HepG2 (cell line): ENCODE data around the gene STIP1. TPM values are rescaled to one million over a fixed set of nuclear protein-coding genes. Genes with fewer than 3 reads are reported as not detected.

Experiments
- DNMT1 ChIP-seq: sonication (generic); formaldehyde crosslinking; IDR thresholded peaks from 2 replicates; pipeline ENCODE4 v1.5.1; 2020; ENCODE audit warnings: mild to moderate bottlenecking, missing genetic modification reagents
- FOXK2 ChIP-seq: fragments of 450-650 bp; IDR thresholded peaks from 2 replicates; pipeline ENCODE4 v1.6.1; 2016
- HNF4A ChIP-seq: sonication (generic); formaldehyde crosslinking; IDR thresholded peaks from 2 replicates; pipeline ENCODE4 v1.4.0; 2020; ENCODE audit warnings: missing genetic modification reagents
- KMT2B ChIP-seq: IDR thresholded peaks from 2 replicates; pipeline ENCODE4 v1.6.1; 2016; ENCODE audit warnings: missing genetic modification reagents, missing compliant biosample characterization
- MED1 ChIP-seq: sonication (generic); formaldehyde crosslinking; IDR thresholded peaks from 2 replicates; pipeline ENCODE4 v1.4.0; 2020; ENCODE audit warnings: missing genetic modification reagents
- RAD51 ChIP-seq: fragments of 450-650 bp; IDR thresholded peaks from 2 replicates; pipeline ENCODE4 v1.6.1; 2016; ENCODE audit warnings: borderline replicate concordance
- RARA ChIP-seq: IDR thresholded peaks from 2 replicates; pipeline ENCODE4 v1.6.1; 2016; ENCODE audit warnings: missing genetic modification reagents, missing compliant biosample characterization
- SIN3B ChIP-seq: fragments of 150-350 bp; IDR thresholded peaks from 2 replicates; pipeline ENCODE4 v1.6.1; 2014; ENCODE audit warnings: low read length
- SRSF1 ChIP-seq: fragments of 200-400 bp; formaldehyde crosslinking; optimal IDR thresholded peaks from 2 replicates; pipeline ENCODE3; 2017; ENCODE audit warnings: mild to moderate bottlenecking, low read depth, low read length, moderate library complexity
- TP53 ChIP-seq: sonication (generic); formaldehyde crosslinking; conservative IDR thresholded peaks from 2 replicates; pipeline ENCODE4 v1.4.0; 2020; ENCODE audit warnings: missing genetic modification reagents
- ZNF326 ChIP-seq: sonication (generic); formaldehyde crosslinking; IDR thresholded peaks from 2 replicates; pipeline ENCODE4 v1.4.0; 2020; ENCODE audit warnings: missing genetic modification reagents, borderline replicate concordance
- ZNF350 ChIP-seq: sonication (generic); formaldehyde crosslinking; IDR thresholded peaks from 2 replicates; pipeline ENCODE4 v1.4.0; 2020; ENCODE audit warnings: mild to moderate bottlenecking, low read depth, missing genetic modification reagents, borderline replicate concordance
- ZNF570 ChIP-seq: sonication (generic); formaldehyde crosslinking; IDR thresholded peaks from 2 replicates; pipeline ENCODE4 v1.4.0; 2020; ENCODE audit warnings: mild to moderate bottlenecking, missing genetic modification reagents, borderline replicate concordance
- ZNF614 ChIP-seq: IDR thresholded peaks from 2 replicates; pipeline ENCODE4 v1.6.1; 2018; ENCODE audit warnings: missing biosample characterization, missing genetic modification reagents, inconsistent platforms, borderline replicate concordance
- ZNF7 ChIP-seq: IDR thresholded peaks from 2 replicates; pipeline ENCODE4 v1.6.1; 2016; ENCODE audit warnings: missing biosample characterization, missing genetic modification reagents
- ZNF709 ChIP-seq: sonication (generic); formaldehyde crosslinking; IDR thresholded peaks from 2 replicates; pipeline ENCODE4 v1.5.0; 2020; ENCODE audit warnings: mild to moderate bottlenecking, missing genetic modification reagents
- ZNF776 ChIP-seq: sonication (generic); formaldehyde crosslinking; IDR thresholded peaks from 2 replicates; pipeline ENCODE4 v1.4.0; 2020; ENCODE audit warnings: mild to moderate bottlenecking, missing genetic modification reagents
- ZNF839 ChIP-seq: sonication (generic); formaldehyde crosslinking; IDR thresholded peaks from 2 replicates; pipeline ENCODE4 v1.4.0; 2020; ENCODE audit warnings: missing genetic modification reagents, mild to moderate bottlenecking, borderline replicate concordance
- polyA plus RNA-seq, 8 experiments: library from polyadenylated mRNA; depleted of rRNA in 3 of 8; stranded (reverse) in 7 of 8; unstranded in 1 of 8; fragments of >200 nt; fragmentation: Illumina TruSeq in 4 of 8; extraction: Trizol in 4 of 8; gene quantifications; 2 replicates each; pipeline versions ENCODE4 v1.2.1 to v1.2.3, GENCODE V29; 2011 to 2016; ENCODE audit warnings: low read depth in 4 of 8, missing spikeins in 1 of 8, mixed read lengths in 1 of 8; ENCODE audit not compliant: insufficient read depth in 1 of 8
- total RNA-seq, 5 experiments: library from RNA; depleted of rRNA; stranded (reverse); fragments of >200 nt; fragmentation: Illumina TruSeq; extraction: Trizol; gene quantifications; 2 replicates each; pipeline ENCODE4 v1.2.3, GENCODE V29; 2016; ENCODE audit warnings: low read depth in 1 of 5
- TF ChIP-seq, protein P1 (sequence below): sonication (generic); formaldehyde crosslinking; IDR thresholded peaks from 2 replicates; pipeline ENCODE4 v1.4.0; 2020; ENCODE audit warnings: missing genetic modification reagents
- TF ChIP-seq, protein P2 (sequence below): IDR thresholded peaks from 2 replicates; pipeline ENCODE4 v1.6.1; 2016; ENCODE audit warnings: mild to moderate bottlenecking
- TF ChIP-seq, protein P3 (sequence below): sonication (generic); formaldehyde crosslinking; IDR thresholded peaks from 2 replicates; pipeline ENCODE4 v1.8.1; 2023; ENCODE audit warnings: missing genetic modification reagents, inconsistent platforms, borderline replicate concordance
- TF ChIP-seq, protein P4 (sequence below): sonication (generic); formaldehyde crosslinking; IDR thresholded peaks from 2 replicates; pipeline ENCODE4 v1.4.0; 2020; ENCODE audit warnings: missing genetic modification reagents
- TF ChIP-seq, protein P5 (sequence below): fragments of 450-650 bp; IDR thresholded peaks from 2 replicates; pipeline ENCODE4 v1.6.1; 2016

The STIP1 gene
- total and polyA plus RNA-seq, 2 of the 13 experiments (the other 11 are each of a cell fraction or from before 2014, with no cell fraction given): 81.1 to 217 TPM

DNA sequence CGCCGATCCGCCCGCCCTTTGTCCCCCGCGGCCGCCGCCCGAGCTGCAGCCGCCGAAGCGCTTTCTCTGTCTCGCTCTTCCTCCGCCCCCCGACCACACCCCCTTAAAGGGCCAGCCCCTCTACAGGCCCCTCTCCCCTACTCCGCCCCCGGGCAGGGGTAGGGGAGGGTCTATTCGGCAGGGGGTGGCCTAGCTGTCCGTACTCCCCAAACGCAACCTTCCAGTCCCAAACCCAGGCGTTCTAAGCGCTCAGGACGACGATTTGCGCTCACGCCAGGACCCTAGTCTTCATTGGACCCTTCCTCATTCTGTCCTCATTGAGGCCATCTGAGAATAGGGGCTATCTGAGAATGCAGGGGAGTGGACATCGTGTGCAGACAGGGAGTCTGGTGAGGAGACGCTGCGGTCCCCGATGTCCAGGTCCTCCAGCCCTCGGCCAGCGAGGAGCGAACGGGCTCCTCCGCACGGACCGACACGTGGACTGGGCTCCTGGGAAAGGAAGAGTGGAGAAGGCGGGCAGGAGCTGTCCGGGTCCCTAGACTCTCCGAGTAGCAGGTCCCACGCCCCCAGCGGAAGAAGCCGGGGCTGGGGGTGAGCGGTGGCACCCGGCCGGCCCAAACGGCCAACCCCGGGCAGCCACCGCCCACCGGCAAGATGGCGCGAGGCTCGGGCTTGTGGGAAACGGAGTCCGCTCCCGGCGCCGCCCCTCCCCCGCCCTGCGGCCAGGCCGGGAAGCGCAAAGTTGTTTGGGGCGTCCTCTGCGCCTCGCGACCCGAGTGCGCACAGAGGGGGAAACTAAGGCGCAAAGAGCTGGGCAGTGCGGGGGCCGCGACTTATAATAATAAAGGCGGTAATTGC is 61.1 kb downstream of the STIP1 start, which contains the start of gene PPP1R14B (continued):
- TF ChIP-seq, protein P1, sequence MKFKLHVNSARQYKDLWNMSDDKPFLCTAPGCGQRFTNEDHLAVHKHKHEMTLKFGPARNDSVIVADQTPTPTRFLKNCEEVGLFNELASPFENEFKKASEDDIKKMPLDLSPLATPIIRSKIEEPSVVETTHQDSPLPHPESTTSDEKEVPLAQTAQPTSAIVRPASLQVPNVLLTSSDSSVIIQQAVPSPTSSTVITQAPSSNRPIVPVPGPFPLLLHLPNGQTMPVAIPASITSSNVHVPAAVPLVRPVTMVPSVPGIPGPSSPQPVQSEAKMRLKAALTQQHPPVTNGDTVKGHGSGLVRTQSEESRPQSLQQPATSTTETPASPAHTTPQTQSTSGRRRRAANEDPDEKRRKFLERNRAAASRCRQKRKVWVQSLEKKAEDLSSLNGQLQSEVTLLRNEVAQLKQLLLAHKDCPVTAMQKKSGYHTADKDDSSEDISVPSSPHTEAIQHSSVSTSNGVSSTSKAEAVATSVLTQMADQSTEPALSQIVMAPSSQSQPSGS: no peak
- TF ChIP-seq ZNF776 (CRISPR knock-in tag) (no peak), DNMT1 (CRISPR knock-in tag) (0 out of 2 replicates have a peak, but pooled peaks have one; percentile 43), ZNF839 (no peak), TP53 (CRISPR knock-in tag) (no peak), KMT2B (CRISPR knock-in tag) (no peak), ZNF350 (CRISPR knock-in tag) (peak; percentile 78; the same call in 1 of the 2 replicates), FOXK2 (no peak), RAD51 (no peak), SRSF1 (peak; percentile 30), ZNF570 (CRISPR knock-in tag) (no peak), HNF4A (no peak), ZNF709 (peak; percentile 29; the same call in 1 of the 2 replicates), SIN3B (no peak), ZNF326 (CRISPR knock-in tag) (no peak), ZNF614 (CRISPR knock-in tag) (no peak), RARA (CRISPR knock-in tag) (no peak), ZNF7 (no peak), MED1 (CRISPR knock-in tag) (no peak; the same call in 1 of the 2 replicates)
- TF ChIP-seq, protein P2, sequence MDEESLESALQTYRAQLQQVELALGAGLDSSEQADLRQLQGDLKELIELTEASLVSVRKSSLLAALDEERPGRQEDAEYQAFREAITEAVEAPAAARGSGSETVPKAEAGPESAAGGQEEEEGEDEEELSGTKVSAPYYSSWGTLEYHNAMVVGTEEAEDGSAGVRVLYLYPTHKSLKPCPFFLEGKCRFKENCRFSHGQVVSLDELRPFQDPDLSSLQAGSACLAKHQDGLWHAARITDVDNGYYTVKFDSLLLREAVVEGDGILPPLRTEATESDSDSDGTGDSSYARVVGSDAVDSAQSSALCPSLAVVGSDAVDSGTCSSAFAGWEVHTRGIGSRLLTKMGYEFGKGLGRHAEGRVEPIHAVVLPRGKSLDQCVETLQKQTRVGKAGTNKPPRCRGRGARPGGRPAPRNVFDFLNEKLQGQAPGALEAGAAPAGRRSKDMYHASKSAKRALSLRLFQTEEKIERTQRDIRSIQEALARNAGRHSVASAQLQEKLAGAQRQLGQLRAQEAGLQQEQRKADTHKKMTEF (CRISPR knock-in tag): peak; percentile 82
- TF ChIP-seq, protein P3, sequence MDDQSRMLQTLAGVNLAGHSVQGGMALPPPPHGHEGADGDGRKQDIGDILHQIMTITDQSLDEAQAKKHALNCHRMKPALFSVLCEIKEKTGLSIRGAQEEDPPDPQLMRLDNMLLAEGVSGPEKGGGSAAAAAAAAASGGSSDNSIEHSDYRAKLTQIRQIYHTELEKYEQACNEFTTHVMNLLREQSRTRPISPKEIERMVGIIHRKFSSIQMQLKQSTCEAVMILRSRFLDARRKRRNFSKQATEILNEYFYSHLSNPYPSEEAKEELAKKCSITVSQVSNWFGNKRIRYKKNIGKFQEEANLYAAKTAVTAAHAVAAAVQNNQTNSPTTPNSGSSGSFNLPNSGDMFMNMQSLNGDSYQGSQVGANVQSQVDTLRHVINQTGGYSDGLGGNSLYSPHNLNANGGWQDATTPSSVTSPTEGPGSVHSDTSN: no peak
- TF ChIP-seq, protein P4, sequence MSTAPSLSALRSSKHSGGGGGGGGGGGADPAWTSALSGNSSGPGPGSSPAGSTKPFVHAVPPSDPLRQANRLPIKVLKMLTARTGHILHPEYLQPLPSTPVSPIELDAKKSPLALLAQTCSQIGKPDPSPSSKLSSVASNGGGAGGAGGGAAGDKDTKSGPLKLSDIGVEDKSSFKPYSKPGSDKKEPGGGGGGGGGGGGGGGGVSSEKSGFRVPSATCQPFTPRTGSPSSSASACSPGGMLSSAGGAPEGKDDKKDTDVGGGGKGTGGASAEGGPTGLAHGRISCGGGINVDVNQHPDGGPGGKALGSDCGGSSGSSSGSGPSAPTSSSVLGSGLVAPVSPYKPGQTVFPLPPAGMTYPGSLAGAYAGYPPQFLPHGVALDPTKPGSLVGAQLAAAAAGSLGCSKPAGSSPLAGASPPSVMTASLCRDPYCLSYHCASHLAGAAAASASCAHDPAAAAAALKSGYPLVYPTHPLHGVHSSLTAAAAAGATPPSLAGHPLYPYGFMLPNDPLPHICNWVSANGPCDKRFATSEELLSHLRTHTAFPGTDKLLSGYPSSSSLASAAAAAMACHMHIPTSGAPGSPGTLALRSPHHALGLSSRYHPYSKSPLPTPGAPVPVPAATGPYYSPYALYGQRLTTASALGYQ (CRISPR knock-in tag): no peak
- TF ChIP-seq, protein P5, sequence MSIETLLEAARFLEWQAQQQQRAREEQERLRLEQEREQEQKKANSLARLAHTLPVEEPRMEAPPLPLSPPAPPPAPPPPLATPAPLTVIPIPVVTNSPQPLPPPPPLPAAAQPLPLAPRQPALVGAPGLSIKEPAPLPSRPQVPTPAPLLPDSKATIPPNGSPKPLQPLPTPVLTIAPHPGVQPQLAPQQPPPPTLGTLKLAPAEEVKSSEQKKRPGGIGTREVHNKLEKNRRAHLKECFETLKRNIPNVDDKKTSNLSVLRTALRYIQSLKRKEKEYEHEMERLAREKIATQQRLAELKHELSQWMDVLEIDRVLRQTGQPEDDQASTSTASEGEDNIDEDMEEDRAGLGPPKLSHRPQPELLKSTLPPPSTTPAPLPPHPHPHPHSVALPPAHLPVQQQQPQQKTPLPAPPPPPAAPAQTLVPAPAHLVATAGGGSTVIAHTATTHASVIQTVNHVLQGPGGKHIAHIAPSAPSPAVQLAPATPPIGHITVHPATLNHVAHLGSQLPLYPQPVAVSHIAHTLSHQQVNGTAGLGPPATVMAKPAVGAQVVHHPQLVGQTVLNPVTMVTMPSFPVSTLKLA: no peak; the same call in 1 of the 2 replicates
